Muscle of back (tissue), 13 donors: ENCODE results near the gene GINS2. TPM values are rescaled to one million over a fixed set of nuclear protein-coding genes. Genes with fewer than 3 reads are reported as not detected.

Source experiments
- DNase-seq, 3 donors: peaks; one replicate each; pipeline versions ENCODE4 v3.0.0 to v3.0.0-alpha.2; 2013
- long read RNA-seq, 9 donors: transcript quantifications; one replicate each; lab custom pipeline, GENCODE V29; 2026
- polyA plus RNA-seq, 10 donors: library from polyadenylated mRNA; unstranded; fragments of 120-200 nt; gene quantifications; one replicate each; pipeline ENCODE4 v1.2.1, GENCODE V29; 2013; ENCODE audit not compliant: insufficient read length in 10 of 10

The GINS2 gene
- 10 to 100 TPM in 8 of 10 donors, 1 to 10 TPM in 2; 8.2 to 17.7 (median 10.7) TPM for polyA plus RNA-seq
- long read RNA-seq, donor 1, transcript GINS2-201 (5 exons, 2,673 nt), result major isoform, 13 of 13 reads
- long read RNA-seq, donor 1, partial matches to known transcripts, result 0 of 13 reads
- long read RNA-seq, donor 1, other reads (novel, unspliced or antisense), result 0 of 13 reads
- long read RNA-seq, donor 2, transcript GINS2-201 (5 exons, 2,673 nt), result major isoform, 5 of 14 reads
- long read RNA-seq, donor 2, partial matches to known transcripts, result 9 of 14 reads
- long read RNA-seq, donor 2, other reads (novel, unspliced or antisense), result 0 of 14 reads
- long read RNA-seq, donor 3, result 0 reads
- long read RNA-seq, donor 4, transcript GINS2-201 (5 exons, 2,673 nt), result major isoform, 10 of 10 reads
- long read RNA-seq, donor 4, partial matches to known transcripts, result 0 of 10 reads
- long read RNA-seq, donor 4, other reads (novel, unspliced or antisense), result 0 of 10 reads
- long read RNA-seq, donor 5, transcript GINS2-201 (5 exons, 2,673 nt), result major isoform, 12 of 12 reads
- long read RNA-seq, donor 5, partial matches to known transcripts, result 0 of 12 reads
- long read RNA-seq, donor 5, other reads (novel, unspliced or antisense), result 0 of 12 reads
- long read RNA-seq, donor 6, transcript GINS2-201 (5 exons, 2,673 nt), result major isoform, 20 of 20 reads
- long read RNA-seq, donor 6, partial matches to known transcripts, result 0 of 20 reads
- long read RNA-seq, donor 6, other reads (novel, unspliced or antisense), result 0 of 20 reads
- long read RNA-seq, donor 7, transcript GINS2-201 (5 exons, 2,673 nt), result major isoform, 8 of 8 reads
- long read RNA-seq, donor 7, partial matches to known transcripts, result 0 of 8 reads
- long read RNA-seq, donor 7, other reads (novel, unspliced or antisense), result 0 of 8 reads
- long read RNA-seq, donor 8, transcript GINS2-201 (5 exons, 2,673 nt), result major isoform, 13 of 13 reads
- long read RNA-seq, donor 8, partial matches to known transcripts, result 0 of 13 reads
- long read RNA-seq, donor 8, other reads (novel, unspliced or antisense), result 0 of 13 reads
- long read RNA-seq, donor 9, partial matches to known transcripts, result 0 of 2 reads
- long read RNA-seq, donor 9, other reads (novel, unspliced or antisense), result 0 of 2 reads

DNA sequence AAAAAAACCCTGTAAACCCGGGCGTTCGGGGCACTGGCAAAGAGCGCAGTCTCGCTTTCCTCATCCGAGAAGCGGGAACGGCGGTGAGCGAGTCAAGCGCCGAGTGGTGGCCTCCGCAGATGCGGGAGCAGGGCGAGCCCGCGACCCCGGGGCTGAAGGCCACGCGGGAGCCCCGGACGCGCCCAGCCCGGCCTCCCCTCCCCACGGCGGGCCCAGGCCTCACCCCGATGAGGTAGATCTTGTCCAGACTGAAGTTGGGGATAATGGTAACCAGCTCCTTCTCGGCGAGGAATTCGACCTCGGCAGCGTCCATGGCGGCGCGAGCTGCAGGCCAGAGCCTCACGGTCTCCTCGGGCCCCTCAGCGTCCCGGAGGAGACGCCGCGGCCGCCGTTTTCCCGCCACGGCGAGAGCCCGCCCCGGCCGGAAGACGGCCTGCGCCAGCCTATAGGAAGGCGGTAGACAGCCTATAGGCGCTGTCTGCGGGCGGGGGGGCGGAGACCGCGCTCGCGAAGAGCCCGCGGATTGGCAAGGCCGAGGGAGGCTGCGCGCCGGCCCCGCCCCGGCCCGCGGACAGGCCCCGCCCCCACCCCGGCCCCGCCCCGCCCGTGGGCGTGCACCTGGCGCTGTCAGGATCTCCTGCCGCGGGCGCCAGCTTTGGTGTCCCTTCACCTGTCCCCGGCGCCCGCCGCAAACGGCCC, at the start of gene GINS2:
GINS2 (minus strand) TSS at position 369 of the 699 bp plus-strand sequence; CDS start at position 313, 56 bp downstream.
- peak; percentile 88 to 95 (median 90) for DNase-seq

DNA sequence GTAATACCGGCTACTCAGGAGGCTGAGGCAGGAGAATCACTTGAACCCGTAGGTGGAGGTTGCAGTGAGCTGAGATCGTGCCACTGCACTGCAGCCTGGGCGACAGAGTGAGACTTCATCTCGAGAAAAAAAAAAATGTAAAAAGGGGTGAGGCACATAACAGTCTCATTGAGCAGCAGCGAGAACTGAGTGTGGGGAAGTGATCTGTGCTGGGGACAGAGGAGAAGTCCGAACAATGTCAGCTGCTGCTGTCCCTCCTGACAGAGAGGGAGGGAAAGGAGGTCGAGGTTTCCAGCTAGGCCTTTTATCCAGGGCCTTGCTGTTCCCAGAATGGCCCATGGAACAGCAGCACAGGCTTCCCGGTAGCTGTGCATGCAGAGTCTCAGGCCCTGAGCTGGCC, 48.2 kb upstream of the GINS2 start:
- no peak for DNase-seq

DNA sequence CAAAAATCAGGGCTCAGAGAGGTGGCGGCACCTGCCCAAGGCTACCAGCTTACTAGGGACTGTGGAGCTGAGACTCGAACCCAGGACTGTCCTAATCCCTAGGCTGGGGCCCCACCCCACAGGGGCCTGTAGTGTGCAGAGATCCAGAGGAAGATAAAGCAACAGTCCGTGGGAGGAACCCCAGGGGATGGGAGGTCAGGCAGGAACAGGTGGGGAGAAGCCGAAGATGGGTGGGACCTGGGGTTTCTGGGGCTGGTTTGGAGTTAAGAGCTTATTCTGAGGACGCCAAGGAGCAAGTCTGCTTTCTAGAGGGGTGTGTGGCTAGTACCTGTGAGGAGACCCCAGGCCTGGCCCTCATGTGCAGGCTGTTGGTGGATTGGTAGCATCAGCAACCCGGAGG, 47.2 kb upstream of the GINS2 start:
- no peak for DNase-seq

DNA sequence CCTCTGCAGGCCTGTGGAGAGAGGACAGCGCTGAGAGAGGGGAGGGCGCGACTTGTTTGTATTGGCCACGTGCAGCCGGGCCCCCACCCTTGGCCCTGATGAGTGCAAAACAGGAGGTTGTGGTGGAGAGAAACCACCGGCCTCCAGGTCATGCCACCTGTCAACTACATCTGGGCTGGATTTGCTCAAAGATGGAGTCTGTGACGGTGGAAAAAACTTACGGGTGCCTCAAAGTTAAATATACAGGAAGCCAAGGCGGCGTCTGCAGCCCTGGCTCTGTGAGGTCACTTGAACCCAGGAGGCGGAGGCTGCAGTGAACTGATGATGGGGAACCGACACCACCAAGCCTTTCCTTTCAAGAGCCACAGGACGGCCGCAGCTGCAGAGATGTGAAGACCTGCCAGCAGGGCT, 46.5 kb upstream of the GINS2 start:
- DNase-seq, result no peak

DNA sequence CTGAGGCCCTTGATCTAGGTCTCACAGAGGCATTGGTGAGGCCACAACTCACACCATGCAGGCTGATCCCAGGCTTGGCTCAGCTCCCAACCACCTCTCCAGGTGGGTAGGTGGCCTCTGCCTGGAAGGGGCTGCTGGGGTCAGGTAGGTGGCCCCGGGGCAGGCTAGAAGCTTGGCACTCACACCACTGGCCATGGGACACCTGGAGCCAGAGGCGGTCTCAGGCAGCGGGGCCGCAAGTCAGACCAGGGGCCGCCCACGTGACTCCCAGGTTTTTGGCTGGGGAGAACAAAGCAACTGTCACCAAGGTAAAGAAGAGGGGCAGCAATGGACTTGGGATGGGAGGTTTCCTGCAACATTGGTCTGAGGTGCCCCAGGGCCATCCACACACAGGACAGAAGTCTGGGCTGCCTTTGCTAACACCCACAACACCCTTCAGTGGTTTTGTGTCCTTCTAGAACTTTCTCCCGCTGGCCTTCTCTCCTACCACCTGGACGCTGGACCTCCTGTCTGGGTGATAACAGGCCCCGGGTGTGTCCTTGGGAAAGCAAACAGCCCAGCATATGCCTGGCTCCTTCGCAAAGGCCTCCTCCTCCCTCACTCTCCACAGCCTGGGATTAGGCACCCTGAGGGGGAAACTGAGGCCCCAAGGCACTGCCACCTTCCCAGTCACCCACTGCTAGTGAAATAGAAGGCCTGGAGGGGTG, 45.7 kb upstream of the GINS2 start:
- no peak for DNase-seq

DNA sequence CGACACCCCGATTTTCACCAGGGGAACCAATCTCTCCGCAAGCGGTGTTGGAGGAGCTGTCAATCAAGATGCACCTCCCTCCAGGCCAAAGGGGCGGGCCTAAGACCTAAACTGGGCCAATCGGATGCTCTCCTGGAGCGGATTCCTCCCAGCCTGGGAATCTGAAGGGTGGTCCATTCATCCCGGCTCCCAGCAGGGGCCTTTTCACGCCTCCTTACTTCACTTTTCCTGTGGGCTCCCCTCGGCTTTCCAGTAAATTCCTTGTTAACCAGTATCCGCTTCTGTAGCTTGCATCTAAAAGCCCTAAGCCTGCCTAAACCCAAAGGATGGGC, 45.1 kb upstream of the GINS2 start:
- no peak for DNase-seq

DNA sequence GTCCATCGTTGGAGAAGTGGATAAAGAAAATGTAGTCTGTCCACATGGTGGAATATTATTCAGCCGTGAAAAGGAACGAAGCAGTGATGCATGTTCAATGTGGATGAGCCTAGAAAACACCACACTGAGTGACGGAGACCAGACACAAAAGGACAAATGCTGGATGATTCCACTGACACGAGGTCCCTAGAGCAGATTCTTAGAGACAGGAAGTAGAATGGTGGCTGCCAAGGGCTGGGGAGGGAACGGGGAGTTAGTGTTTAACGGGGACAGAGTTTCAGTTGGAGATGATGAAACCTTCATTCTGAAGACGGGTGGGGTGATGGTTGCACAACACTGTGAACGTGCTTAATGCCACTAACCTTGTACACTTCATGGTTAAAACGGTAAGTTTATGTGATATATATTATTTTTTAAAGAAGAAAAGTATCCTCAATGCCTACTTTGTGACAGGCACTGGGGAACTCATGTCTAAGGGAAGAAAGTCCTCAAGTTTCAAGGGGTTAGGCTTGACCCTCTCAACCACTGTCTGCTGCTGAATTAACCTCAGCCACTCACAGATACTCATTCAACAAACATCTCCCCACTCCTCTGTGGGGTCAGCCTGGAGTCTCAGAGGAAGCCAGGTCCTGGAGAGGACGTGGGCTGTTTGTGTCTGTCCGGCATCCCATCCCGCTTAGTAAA, 44.5 kb upstream of the GINS2 start:
- no peak for DNase-seq

DNA sequence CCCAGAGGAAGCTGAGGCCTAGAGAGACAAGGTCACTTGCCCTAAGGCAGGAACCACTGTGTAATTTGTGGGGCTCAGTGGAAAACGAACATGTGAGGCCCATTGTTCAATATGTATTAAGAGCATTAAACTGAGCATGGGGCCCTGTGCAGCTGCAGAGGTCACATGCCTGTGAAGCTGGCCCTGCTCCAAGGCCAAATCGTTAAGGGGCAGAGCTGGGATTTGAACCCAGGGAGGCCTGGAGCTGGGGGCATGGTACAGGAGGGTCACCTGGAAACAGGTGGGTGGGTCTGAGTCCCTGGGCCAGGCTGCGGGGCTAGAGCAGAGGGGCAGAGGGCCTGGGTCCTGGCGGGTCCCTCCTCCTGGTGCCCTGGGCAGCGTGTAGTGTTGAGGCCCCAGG, 42.4 kb upstream of the GINS2 start:
- DNase-seq, result no peak

DNA sequence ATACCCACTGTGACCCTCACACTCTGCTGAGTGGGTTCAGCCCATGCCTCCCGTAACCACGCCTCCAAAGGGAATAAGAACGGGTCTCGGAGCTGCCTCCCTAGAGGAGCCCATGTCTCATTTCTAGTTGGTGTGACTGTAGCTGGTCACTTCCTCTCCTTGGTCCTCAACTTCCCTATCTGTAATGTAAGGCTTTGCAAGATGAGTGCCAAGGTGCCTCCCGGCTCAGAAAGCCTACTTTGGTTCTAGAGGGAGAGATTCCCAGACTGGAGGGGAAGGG, 41.4 kb upstream of the GINS2 start:
- DNase-seq, result no peak

DNA sequence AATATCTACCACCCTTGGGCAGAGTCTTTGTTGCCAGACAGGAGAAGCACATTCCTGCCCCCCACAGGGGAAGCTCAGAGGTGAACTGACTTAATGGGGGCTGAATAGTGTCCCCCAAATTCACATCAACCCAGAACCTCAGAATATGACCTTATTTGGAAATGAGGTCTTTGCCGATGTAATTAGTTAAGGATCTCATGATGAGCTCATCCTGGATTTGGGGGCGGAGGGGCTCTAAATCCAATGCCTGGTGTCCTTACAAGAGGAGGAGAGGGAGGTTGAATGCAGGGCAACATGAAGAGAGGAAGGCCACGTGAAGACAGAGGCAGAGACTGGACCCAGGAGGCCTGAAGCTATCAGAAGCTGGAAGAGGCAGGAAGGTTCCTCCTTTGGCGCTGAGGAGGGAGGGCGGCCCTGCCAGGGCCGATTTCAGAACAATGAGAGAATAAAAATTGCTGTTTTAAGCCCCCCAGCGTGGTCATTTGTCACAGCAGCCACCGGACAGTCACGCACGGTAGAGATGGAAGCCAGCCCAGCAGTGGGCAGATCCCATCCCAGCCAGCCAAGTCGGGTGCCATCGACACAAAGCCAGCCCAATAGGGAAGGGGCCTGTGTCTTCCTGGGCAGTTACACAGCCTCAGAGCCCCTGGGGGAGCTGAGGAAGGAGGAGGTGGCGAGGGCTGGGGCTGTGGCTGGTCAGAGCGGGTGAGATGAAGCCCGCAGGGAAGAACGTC, 40.9 kb upstream of the GINS2 start:
- no peak for DNase-seq

DNA sequence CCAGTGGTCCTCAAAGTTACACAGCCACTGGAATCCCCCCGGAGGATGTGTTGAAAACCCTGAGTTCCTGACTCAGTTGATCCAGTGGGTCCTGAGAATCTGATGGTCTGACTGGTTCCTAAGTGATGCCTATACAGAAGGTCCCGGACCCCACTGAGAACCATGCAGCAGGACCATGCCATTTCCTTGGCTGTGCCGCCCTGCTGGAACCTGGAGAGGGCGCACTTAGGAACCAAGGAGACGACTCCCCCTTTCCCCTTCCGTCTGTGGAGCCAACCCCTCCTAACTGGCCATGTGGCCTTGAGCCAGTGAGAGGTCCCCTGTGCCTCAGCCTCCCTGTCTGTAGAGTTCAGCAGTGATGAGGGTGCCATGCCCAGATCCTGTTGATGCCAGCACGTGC, 40.1 kb upstream of the GINS2 start:
- no peak for DNase-seq

DNA sequence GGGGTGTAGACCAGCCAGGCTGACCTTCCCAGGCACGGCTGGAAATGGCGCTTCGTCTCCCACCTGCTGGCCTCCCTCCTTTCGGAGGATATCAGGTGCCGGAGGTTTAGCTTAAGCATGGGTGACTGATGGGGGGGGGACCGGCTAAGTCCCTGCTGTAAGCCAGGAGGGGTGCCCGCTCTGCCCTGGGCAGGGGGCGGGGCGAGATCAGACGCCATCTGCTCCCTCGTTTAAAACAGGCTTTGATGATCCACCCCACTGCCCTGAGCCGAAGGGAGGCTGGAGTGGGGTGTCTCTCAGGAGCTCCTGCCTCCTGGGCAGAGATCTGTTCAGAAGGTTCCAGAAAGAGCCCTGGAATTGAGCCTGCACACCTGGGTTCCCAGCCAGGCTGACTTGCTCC, 36.2 kb upstream of the GINS2 start:
- no peak for DNase-seq

DNA sequence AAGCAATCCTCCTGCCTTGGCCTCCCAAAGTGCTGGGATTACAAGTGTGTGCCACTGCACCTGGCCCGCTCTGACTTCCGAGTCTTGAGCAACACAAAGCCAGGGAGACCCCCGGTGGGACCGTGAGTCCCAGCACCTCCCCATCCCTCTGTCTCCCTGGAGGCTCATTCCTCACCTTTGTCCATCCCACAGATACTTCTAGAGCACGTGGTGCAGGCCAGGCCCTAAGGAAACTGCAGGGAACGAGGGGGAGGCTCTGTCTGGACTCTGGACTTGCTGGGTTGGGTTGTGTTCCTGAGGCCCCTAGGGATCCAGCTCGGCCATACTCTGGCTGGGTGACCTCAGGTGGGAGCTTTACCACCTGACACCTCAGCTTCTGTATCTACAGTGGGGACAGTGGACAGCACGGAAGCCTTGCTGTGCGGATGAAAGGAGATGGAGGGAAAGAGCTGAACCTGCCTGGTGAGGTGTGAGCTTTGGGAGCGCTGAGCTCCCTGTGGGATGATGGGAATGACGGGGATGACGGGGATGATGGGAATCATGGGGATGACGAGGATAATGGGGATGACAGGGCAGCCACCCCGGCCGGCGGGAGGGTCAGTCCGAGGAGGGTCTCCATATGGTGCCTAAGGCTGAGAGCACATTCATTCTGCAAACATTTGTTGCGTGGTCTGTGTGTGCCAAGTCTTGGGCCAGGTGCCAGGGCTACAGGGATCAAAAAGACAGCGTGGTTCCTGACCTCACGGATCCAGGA, 35.5 kb upstream of the GINS2 start:
- DNase-seq, result no peak

DNA sequence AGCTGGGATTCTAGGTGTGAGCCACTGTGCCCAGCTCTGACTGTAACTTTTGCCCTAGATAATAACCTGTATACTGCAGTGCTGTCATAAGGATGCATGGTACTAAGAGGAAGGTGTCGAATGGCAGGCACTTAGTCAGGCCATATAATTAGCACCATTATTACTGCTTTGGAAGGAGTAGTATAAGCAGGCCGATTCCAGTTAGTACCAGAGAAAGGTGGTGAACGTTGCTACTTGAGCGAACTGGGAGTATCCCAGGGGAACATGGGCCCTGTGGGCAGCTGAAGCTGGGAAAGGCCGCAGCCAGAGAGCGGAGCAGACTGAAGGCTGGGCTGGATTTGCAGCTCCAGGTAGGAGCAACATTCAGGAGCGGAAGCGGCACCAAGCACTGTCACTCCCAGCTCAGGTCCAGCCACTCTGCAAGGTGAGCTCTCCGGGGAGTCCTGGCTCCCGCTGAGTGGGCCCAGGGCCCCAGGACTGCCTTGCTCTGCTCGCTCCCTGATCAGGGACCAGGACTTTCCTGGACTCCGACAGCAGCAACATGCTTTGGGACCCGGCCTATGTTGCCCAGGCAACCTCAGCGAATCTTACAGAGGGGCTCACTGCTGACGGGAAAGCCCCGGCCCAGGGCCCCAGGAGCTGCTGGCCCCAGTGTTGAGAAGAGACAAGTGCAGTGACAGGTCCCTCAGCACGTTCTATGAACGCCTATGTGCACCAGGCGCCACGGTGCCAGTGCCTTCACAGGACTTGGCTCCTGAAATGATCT, 33.6 kb upstream of the GINS2 start:
- DNase-seq, result no peak

DNA sequence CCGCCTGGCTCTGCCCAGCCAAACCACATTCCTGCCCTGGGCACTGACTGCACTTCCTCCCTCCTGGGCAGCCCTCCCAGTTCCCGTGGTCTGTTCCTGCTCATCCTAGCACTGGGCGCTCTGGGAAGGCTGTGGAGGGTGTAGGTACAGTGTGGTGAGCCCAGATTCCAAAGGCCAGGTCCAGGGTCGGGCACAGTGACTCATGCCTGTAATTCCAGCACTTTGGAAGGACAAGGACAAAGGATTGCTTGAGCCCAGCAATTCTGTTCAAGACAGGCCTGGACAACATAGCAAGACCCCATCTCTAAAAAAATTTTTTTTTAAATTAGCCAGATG, 31.5 kb upstream of the GINS2 start:
- no peak for DNase-seq

DNA sequence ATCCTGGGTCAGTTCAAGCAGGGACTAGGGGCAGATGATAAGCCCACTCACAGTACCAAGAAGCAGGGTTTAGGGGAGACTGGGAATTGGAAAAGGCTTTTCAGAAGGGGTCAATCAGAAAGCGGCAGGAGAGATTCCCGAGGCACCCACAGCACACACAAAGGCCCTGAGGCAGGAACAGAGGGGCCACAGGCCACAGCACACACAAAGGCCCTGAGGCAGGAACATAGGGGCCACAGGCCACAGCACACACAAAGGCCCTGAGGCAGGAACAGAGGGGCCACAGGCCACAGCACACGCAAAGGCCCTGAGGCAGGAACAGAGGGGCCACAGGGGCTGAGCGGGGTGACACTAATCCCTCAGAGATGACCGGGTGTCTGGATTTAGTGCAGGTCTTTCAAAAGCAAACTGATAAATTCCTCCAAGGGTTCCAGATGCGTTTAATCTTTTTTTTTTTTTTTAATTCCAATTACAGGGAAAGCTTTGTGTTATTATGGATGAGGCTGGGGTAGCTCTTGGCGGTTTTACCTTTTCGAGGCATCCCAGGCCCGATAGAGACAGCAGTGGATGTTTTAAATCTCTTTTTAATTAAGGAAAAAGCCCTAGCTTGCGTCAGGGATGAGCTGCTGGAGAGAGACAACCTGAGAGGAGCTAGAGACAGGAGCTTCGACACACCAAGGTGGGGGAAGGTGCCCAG, 31.0 kb upstream of the GINS2 start:
- no peak for DNase-seq

DNA sequence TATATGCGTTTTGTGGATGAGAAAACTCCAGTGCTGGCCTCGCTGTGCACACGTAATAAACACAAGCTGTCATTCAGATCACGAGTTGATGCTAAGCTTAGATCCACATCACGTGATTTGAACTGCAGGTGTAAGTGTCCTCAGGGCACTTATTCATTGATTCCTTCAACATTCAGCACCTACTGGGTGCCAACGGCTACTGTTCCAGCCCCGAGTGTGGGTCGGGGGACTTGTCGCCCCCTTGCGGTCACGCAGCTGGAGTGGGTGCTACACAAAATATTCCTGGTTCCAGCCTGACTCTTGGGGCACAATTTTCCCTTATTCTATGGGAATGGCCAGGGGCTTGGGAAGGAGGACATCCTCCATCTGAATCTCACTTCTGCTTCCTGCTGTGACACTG, 29.9 kb upstream of the GINS2 start:
- DNase-seq, result no peak

DNA sequence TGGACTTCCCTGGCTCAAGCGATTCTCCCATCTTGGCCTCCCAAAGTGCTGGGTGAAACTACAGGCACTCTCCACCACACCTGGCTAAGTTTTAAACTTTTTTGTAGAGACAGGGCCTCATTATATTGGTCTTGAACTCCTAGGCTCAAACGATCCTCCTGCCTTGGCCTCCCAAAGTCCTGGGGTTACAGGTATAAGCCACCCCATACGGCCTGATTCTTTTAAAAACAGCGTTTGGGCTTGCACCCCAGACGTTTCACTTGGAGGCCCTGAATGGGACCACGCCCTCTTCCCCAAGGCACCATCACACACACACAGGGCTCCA, 29.4 kb upstream of the GINS2 start:
- no peak for DNase-seq
